ENCODE measurements around the gene CFAP92. TPM values are rescaled to one million over a fixed set of nuclear protein-coding genes. Genes with fewer than 3 reads are reported as not detected.

CFAP92 gene
- total RNA-seq, 4 donors from 2014 or later, result 0.40 to 2.5 (median 0.57) TPM

- TF ChIP-seq POLR2A (IDR thresholded peaks at IDR 0.05), result no peak
- TF ChIP-seq, protein P1, sequence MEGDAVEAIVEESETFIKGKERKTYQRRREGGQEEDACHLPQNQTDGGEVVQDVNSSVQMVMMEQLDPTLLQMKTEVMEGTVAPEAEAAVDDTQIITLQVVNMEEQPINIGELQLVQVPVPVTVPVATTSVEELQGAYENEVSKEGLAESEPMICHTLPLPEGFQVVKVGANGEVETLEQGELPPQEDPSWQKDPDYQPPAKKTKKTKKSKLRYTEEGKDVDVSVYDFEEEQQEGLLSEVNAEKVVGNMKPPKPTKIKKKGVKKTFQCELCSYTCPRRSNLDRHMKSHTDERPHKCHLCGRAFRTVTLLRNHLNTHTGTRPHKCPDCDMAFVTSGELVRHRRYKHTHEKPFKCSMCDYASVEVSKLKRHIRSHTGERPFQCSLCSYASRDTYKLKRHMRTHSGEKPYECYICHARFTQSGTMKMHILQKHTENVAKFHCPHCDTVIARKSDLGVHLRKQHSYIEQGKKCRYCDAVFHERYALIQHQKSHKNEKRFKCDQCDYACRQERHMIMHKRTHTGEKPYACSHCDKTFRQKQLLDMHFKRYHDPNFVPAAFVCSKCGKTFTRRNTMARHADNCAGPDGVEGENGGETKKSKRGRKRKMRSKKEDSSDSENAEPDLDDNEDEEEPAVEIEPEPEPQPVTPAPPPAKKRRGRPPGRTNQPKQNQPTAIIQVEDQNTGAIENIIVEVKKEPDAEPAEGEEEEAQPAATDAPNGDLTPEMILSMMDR (IDR thresholded peaks at IDR 0.05), result no peak
- Histone ChIP-seq H3K27ac (peak overlapping the region; percentile 45 to 73 (median 51)), H3K4me1 (peaks cover 0 to 30% of the 10 kb centered on the region in 2 donors), H3K36me3 (no peaks in the 10 kb centered on the region), H3K4me3 (replicated peaks in 1 of 3) (no peak overlapping the region), H3K9me3 (no peaks in the 10 kb centered on the region), H3K27me3 (no peaks in the 10 kb centered on the region)
- WGBS, 2 donors, result 71 to 94% methylated on average over 7 to 14 of the region's 14 CpGs
- DNase-seq, result peak; percentile 11 to 16
- intact Hi-C loops (cut with DNase I), result no loop called here
These were observed 23.0 kb upstream of the CFAP92 start for GRCh38 chr3:129016720-129017483.

- H3K27me3 ChIP-seq, result no peaks in the 10 kb centered on the region
- peak in 1 of 2 donors; percentile 13 for DNase-seq
- no peak overlapping the region for H3K4me3 ChIP-seq (replicated peaks in 1 of 3)
- no peaks in the 10 kb centered on the region for H3K9me3 ChIP-seq
- H3K4me1 ChIP-seq, result peaks cover 0 to 30% of the 10 kb centered on the region in 2 donors
- H3K36me3 ChIP-seq, result no peaks in the 10 kb centered on the region
- TF ChIP-seq POLR2A (IDR thresholded peaks at IDR 0.05), result no peak
- TF ChIP-seq, protein P1 (IDR thresholded peaks at IDR 0.05), result no peak
- H3K27ac ChIP-seq, result peak overlapping the region; percentile 45 to 73 (median 51)
- intact Hi-C loops (cut with DNase I), result no loop called here
- 49 to 63% methylated on average over 2 to 5 of the region's 6 CpGs for WGBS, 2 donors
These were observed 22.5 kb upstream of the CFAP92 start for GRCh38 chr3:129016356-129016719.

- no peaks in the 10 kb centered on the region for H3K9me3 ChIP-seq
- intact Hi-C loops (cut with DNase I), result no loop called here
- H3K4me3 ChIP-seq (replicated peaks in 1 of 3), result no peak overlapping the region
- H3K27ac ChIP-seq, result peak overlapping the region; percentile 30 to 73 (median 49)
- no peaks in the 10 kb centered on the region for H3K27me3 ChIP-seq
- peaks cover 0 to 30% of the 10 kb centered on the region in 2 donors for H3K4me1 ChIP-seq
- H3K36me3 ChIP-seq, result no peaks in the 10 kb centered on the region
- WGBS, 2 donors, result 74 to 79% methylated on average over 18 to 19 of the region's 19 CpGs
- TF ChIP-seq, protein P1 (IDR thresholded peaks at IDR 0.05), result no peak
- peak; percentile 32 to 47 for DNase-seq
These were observed 21.7 kb upstream of the CFAP92 start for GRCh38 chr3:129015388-129016105.

DNA sequence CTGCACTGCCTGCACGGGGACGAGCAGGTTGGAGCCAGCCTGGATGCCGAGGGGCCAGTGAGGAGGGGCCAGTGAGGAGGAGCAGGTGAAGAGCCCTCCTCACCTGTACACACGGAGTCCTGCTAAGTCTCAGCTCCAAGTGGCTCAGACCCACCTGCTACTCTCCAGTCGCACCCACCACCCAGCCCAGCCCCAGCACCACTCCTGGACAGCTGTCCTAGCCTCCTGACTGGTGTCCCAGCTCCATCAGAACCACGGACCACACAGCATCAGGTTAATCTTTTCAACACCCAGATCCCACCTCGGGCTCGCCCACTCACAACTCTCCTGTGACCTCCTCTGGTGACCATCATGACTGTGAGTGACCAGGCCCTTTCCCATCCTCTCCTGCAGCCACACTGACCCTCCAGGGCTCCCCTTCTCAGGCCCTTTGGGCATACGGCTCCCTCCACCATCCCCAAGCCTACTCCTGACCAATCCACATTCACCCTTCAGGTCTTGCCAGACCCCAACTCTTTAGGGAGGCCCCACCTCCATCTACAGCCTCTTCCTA lies 21.0 kb upstream of the CFAP92 start:
- WGBS, 2 donors, result 74 to 76% methylated on average over 8 to 9 of the region's 9 CpGs
- H3K9me3 ChIP-seq, result no peaks in the 10 kb centered on the region
- DNase-seq, result no peak
- intact Hi-C loops (cut with DNase I), result no loop called here
- H3K36me3 ChIP-seq, result no peaks in the 10 kb centered on the region
- TF ChIP-seq, protein P1 (IDR thresholded peaks at IDR 0.05), result no peak
- no peak for TF ChIP-seq POLR2A (IDR thresholded peaks at IDR 0.05)
- H3K27ac ChIP-seq, result peak overlapping the region; percentile 30 to 68 (median 49)
- peaks cover 0 to 30% of the 10 kb centered on the region in 2 donors for H3K4me1 ChIP-seq
- no peaks in the 10 kb centered on the region for H3K27me3 ChIP-seq
- no peak overlapping the region for H3K4me3 ChIP-seq (replicated peaks in 1 of 3)

All from thyroid gland (tissue), 4 donors.